HG02678 (cell line): ENCODE data around the gene RNU6-9.
A peak's percentile ranks its signal among the peaks of the same experiment; 100 is the strongest.

ENCODE experiments used
- ATAC-seq: cut with Tn5 transposase; IDR thresholded peaks from one replicate; pipeline ENCODE4 v1.9.1; 2021; ENCODE audit warnings: mild to moderate bottlenecking, moderate library complexity; ENCODE audit not compliant: unreplicated experiment

Gene RNU6-9

GRCh38 chr19:931860-932647 is 38.8 kb downstream of the RNU6-9 start:
- ATAC-seq, result no peak

- no peak for ATAC-seq
These were observed 39.6 kb downstream of the RNU6-9 start for GRCh38 chr19:932648-933552.

- no peak for ATAC-seq
These were observed 40.2 kb downstream of the RNU6-9 start for GRCh38 chr19:933553-933882.

- ATAC-seq, result no peak
These were observed 41.0 kb downstream of the RNU6-9 start for GRCh38 chr19:934197-934840.

- ATAC-seq, result no peak
These were observed 41.7 kb downstream of the RNU6-9 start for GRCh38 chr19:934865-935479.

- no peak for ATAC-seq
These were observed 42.9 kb downstream of the RNU6-9 start for GRCh38 chr19:936175-936546.

- ATAC-seq, result no peak
These were observed 44.0 kb downstream of the RNU6-9 start for GRCh38 chr19:937259-937694.

GRCh38 chr19:938233-938923 is 45.1 kb downstream of the RNU6-9 start:
- no peak for ATAC-seq

GRCh38 chr19:939439-939838 is 46.2 kb downstream of the RNU6-9 start:
- no peak for ATAC-seq

- no peak for ATAC-seq
These were observed 46.6 kb downstream of the RNU6-9 start for GRCh38 chr19:939922-940321.

GRCh38 chr19:940591-941291 is 47.5 kb downstream of the RNU6-9 start:
- ATAC-seq, result peak; percentile 43

GRCh38 chr19:941292-942132 is 48.2 kb downstream of the RNU6-9 start:
- ATAC-seq, result no peak

- no peak for ATAC-seq
These were observed 48.9 kb downstream of the RNU6-9 start for GRCh38 chr19:942133-942645.
